Measurements from ENCODE around the gene OPCML.

DNA sequence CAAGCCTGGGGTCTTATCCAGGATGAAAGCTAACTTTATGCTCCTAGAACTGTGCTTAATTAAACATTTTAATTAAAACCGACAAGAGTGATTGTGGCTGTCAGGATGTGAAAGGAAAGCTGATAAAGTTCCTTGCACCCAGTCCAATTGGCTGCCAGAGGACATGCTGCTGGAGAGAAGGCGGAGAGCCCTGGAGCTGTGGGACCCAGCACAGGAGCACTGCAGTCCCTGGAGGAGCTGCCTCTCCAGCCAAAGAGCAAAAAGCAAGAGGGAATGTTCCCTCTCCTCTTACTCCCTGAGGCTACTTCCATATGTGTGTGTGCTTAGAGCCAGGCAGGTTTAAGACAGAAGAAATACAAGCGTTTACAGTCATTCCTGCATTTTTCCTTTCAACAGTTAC is 118.6 kb downstream of the OPCML start:
- TF ChIP-seq, protein P1, sequence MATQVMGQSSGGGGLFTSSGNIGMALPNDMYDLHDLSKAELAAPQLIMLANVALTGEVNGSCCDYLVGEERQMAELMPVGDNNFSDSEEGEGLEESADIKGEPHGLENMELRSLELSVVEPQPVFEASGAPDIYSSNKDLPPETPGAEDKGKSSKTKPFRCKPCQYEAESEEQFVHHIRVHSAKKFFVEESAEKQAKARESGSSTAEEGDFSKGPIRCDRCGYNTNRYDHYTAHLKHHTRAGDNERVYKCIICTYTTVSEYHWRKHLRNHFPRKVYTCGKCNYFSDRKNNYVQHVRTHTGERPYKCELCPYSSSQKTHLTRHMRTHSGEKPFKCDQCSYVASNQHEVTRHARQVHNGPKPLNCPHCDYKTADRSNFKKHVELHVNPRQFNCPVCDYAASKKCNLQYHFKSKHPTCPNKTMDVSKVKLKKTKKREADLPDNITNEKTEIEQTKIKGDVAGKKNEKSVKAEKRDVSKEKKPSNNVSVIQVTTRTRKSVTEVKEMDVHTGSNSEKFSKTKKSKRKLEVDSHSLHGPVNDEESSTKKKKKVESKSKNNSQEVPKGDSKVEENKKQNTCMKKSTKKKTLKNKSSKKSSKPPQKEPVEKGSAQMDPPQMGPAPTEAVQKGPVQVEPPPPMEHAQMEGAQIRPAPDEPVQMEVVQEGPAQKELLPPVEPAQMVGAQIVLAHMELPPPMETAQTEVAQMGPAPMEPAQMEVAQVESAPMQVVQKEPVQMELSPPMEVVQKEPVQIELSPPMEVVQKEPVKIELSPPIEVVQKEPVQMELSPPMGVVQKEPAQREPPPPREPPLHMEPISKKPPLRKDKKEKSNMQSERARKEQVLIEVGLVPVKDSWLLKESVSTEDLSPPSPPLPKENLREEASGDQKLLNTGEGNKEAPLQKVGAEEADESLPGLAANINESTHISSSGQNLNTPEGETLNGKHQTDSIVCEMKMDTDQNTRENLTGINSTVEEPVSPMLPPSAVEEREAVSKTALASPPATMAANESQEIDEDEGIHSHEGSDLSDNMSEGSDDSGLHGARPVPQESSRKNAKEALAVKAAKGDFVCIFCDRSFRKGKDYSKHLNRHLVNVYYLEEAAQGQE (IDR thresholded peaks at IDR 0.05; ENCODE audit: borderline replicate concordance) = no peak
- no peak for TF ChIP-seq CTCF (IDR thresholded peaks at IDR 0.05; ENCODE audit: poor library complexity, severe bottlenecking)
